OCI-LY3 (cell line): ENCODE results near the gene MKNK1.

Experiments used
- EZH2phosphoT487 ChIP-seq: fragments of 200-600 bp; shearing (Covaris generic); IDR thresholded peaks from 2 replicates; pipeline ENCODE4 v1.6.1; 2018; ENCODE audit warnings: antibody characterized with exemption, mixed run types, low read depth
- TF ChIP-seq, protein P1 (sequence below): fragments of 200-600, 300-600 bp; sonication (generic); IDR thresholded peaks from 2 replicates; pipeline ENCODE4 v1.5.1; 2014; ENCODE audit warnings: antibody characterized with exemption, low read length, low read depth

GRCh38 chr1:46512792-46513190 lies 91.3 kb downstream of the MKNK1 start:
- TF ChIP-seq, protein P1, sequence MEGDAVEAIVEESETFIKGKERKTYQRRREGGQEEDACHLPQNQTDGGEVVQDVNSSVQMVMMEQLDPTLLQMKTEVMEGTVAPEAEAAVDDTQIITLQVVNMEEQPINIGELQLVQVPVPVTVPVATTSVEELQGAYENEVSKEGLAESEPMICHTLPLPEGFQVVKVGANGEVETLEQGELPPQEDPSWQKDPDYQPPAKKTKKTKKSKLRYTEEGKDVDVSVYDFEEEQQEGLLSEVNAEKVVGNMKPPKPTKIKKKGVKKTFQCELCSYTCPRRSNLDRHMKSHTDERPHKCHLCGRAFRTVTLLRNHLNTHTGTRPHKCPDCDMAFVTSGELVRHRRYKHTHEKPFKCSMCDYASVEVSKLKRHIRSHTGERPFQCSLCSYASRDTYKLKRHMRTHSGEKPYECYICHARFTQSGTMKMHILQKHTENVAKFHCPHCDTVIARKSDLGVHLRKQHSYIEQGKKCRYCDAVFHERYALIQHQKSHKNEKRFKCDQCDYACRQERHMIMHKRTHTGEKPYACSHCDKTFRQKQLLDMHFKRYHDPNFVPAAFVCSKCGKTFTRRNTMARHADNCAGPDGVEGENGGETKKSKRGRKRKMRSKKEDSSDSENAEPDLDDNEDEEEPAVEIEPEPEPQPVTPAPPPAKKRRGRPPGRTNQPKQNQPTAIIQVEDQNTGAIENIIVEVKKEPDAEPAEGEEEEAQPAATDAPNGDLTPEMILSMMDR = no peak
- TF ChIP-seq EZH2phosphoT487 = no peak
